ENCODE results near the gene TEKT4.
A peak's percentile ranks its signal among the peaks of the same experiment; 100 is the strongest.
"Not testable (repeated sequence)": the region's sequence is repeated elsewhere in the genome, so short reads cannot be mapped to it uniquely, and the experiment has no call there.

The TEKT4 gene

GRCh38 chr2:94871226-94872087 is at the start of gene TEKT4:
TSS of gene TEKT4 (plus strand) at chr2:94871430. CDS start at chr2:94871580, 150 bp downstream.
- DNase-seq = no peak

- not testable (repeated sequence) for DNase-seq
Measured at GRCh38 chr2:94839224-94839623, 32.0 kb upstream of the TEKT4 start.

GRCh38 chr2:94856856-94857255 is 14.4 kb upstream of the TEKT4 start:
- not testable (repeated sequence) for DNase-seq

GRCh38 chr2:94857367-94858162 is 13.7 kb upstream of the TEKT4 start:
- DNase-seq = not testable (repeated sequence)

- not testable (repeated sequence) for DNase-seq
Measured at GRCh38 chr2:94858163-94858888, 12.9 kb upstream of the TEKT4 start.

GRCh38 chr2:94861308-94862152 is 9.7 kb upstream of the TEKT4 start:
- DNase-seq = no peak

- not testable (repeated sequence) for DNase-seq
Measured at GRCh38 chr2:94862903-94863302, 8.3 kb upstream of the TEKT4 start.

- DNase-seq = no peak
Measured at GRCh38 chr2:94869131-94869530, 2.1 kb upstream of the TEKT4 start.

GRCh38 chr2:94869552-94870439 is 1.4 kb upstream of the TEKT4 start:
- DNase-seq = no peak

- no peak for DNase-seq
Measured at GRCh38 chr2:94870440-94871225, 597 bp upstream of the TEKT4 start.

GRCh38 chr2:94872088-94872618 is 923 bp downstream of the TEKT4 start:
- DNase-seq = no peak

- no peak for DNase-seq
Measured at GRCh38 chr2:94872676-94873361, 1.6 kb downstream of the TEKT4 start.

- DNase-seq = no peak
Measured at GRCh38 chr2:94873362-94874276, 2.4 kb downstream of the TEKT4 start.

- peak; percentile 39 to 63 for DNase-seq
Measured at GRCh38 chr2:94874277-94874997, 3.2 kb downstream of the TEKT4 start.

- no peak for DNase-seq
Measured at GRCh38 chr2:94875064-94875819, 4.0 kb downstream of the TEKT4 start.

GRCh38 chr2:94875820-94876522 is 4.7 kb downstream of the TEKT4 start:
- no peak for DNase-seq

Measured in stimulated activated CD4-positive, alpha-beta T cell treated with anti-CD3 and anti-CD28 coated beads, Interleukin-4, amount 100 ng/mL, for 4 hours (primary cell).